ENCODE measurements around the gene ATP6V0D1. TPM values are rescaled to one million over a fixed set of nuclear protein-coding genes. Genes with fewer than 3 reads are reported as not detected.

The ATP6V0D1 gene
- total RNA-seq, 2 donors from 2014 or later = 27.9 to 28.1 TPM

DNA sequence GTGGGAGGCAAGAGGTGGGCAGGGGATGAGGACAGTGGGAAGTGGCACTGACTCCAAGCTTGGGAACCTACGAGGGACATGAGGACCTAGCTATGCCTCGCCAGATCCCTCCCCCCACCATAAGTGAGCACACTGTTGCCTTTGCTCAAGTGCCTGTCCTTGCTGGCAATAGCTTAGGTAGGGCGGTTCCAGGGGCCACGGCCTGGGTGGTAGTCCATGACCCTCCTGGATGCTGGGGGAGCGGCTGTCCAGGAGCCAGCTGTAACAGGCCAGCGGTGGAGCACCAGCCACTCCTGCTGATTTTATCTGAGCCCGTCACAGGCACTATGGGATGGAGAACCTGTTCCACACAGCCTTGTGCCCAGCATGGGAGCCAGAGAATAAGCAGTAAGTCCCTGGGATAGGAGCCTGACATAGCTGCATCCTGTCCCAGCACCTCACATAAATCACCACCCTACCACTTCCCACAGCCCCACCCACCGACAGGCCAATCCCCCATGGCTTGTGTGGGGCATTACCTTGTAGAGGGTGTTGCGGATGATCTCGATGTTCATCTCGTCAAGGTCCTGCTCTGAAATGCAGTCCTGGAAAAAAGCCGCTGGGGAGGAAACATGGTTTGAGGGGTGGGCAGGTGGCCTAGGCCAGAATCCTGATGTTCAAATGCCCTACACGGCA, 38.2 kb downstream of the ATP6V0D1 start:
- no peaks in the 10 kb centered on the region for H3K9me3 Mint-ChIP-seq
- ATAC-seq (replicated peaks in 1 of 2) (no peak), DNase-seq (no peak)
- no peaks in the 10 kb centered on the region for H3K27me3 Mint-ChIP-seq (ENCODE audit: low read depth)
- no peak overlapping the region for H3K4me3 Mint-ChIP-seq
- H3K27ac Mint-ChIP-seq = no peak overlapping the region
- H3K4me1 Mint-ChIP-seq (ENCODE audit: low read depth) = peaks cover 3% of the 10 kb centered on the region
- H3K36me3 Mint-ChIP-seq (ENCODE audit: insufficient read depth in 2 of 2) = peaks cover 0 to 2% of the 10 kb centered on the region in 2 donors

DNA sequence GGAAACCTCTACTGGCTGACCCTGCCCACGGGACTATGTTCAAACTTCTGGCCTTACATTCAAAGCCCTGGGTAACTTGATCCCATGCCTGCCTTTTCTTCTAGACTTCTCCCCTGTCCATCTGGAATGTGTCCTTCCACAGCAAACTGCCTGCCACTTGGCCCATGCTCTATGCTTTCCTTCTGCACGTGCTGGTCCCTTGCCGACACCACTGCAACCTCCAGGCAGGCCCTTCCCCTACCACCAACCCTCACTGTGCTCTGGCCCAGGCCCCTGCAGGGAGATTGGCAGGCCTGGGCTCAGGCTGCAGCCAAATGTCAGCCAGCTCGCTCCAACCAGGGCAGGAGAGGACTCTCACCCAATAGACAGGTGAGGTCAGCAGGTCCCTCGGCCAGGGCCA, 39.0 kb downstream of the ATP6V0D1 start:
- peaks cover 0 to 2% of the 10 kb centered on the region in 2 donors for H3K36me3 Mint-ChIP-seq (ENCODE audit: insufficient read depth in 2 of 2)
- DNase-seq = no peak
- ATAC-seq (replicated peaks in 1 of 2) = no peak
- H3K9me3 Mint-ChIP-seq = no peaks in the 10 kb centered on the region
- no peak overlapping the region for H3K4me3 Mint-ChIP-seq
- peaks cover 7% of the 10 kb centered on the region for H3K4me1 Mint-ChIP-seq (ENCODE audit: low read depth)
- no peaks in the 10 kb centered on the region for H3K27me3 Mint-ChIP-seq (ENCODE audit: low read depth)
- no peak overlapping the region for H3K27ac Mint-ChIP-seq

DNA sequence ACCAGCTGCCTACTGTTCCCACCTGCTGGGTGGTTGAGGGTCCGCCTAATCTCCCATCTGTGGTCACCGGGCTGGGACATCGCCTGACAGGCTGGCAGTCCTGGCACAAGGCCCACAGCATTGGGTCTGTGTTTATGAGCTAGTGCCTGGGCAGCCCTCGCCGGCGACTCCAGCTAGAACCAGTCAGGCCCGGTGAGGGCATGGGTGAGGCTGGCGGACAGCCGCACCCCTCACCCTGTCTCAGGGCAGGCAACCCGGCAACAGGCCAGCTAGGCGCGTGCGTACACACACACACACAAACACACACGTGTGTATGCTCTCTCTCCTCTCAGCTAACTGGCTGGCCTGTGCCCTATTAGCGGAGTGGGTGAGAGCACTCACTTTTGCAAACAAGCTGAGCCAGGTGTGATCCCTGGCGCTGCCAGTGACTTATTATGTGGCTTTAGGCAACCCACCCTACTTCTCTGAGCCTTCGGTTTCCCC, 39.6 kb downstream of the ATP6V0D1 start:
- H3K36me3 Mint-ChIP-seq (ENCODE audit: insufficient read depth in 2 of 2) = peaks cover 0 to 2% of the 10 kb centered on the region in 2 donors
- no peak overlapping the region for H3K4me3 Mint-ChIP-seq
- no peaks in the 10 kb centered on the region for H3K9me3 Mint-ChIP-seq
- H3K4me1 Mint-ChIP-seq (ENCODE audit: low read depth) = peaks cover 7% of the 10 kb centered on the region
- H3K27me3 Mint-ChIP-seq (ENCODE audit: low read depth) = no peaks in the 10 kb centered on the region
- ATAC-seq (replicated peaks in 1 of 2) = no peak
- no peak overlapping the region for H3K27ac Mint-ChIP-seq
- DNase-seq = no peak

DNA sequence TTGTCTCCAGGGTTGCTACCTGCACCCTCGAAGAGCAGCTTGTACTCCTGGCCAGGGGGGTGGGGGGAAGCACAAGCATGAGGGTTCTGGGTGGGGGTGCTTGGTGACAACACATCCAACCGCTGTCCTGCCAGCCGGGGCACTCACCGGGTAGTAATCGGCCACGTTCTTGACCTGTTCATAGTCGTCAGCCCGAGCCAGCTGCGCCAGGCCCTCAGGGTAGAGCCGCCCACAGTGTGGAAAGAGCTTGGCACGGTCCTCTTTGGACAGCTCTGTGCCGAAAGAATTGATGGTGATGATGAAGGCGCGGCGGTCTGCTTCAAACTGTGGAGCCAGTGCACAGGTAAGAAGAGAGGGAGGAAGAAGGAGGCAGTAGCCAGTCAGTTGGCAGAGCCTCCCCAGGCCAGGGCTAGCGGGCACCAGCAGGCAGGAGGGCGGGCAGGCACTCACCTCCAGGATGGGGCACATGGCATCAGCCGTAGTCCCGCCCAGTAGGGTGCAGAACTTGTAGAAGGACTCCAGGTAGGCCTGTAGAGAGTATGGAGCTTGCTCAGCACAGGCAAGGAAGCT, 42.0 kb downstream of the ATP6V0D1 start:
- H3K27me3 Mint-ChIP-seq (ENCODE audit: low read depth) = no peaks in the 10 kb centered on the region
- no peak overlapping the region for H3K4me3 Mint-ChIP-seq
- peaks cover 16% of the 10 kb centered on the region for H3K4me1 Mint-ChIP-seq (ENCODE audit: low read depth)
- ATAC-seq (replicated peaks in 1 of 2) (no peak), DNase-seq (no peak)
- H3K36me3 Mint-ChIP-seq (ENCODE audit: insufficient read depth in 2 of 2) = peaks cover 0 to 2% of the 10 kb centered on the region in 2 donors
- no peaks in the 10 kb centered on the region for H3K9me3 Mint-ChIP-seq
- no peak overlapping the region for H3K27ac Mint-ChIP-seq

DNA sequence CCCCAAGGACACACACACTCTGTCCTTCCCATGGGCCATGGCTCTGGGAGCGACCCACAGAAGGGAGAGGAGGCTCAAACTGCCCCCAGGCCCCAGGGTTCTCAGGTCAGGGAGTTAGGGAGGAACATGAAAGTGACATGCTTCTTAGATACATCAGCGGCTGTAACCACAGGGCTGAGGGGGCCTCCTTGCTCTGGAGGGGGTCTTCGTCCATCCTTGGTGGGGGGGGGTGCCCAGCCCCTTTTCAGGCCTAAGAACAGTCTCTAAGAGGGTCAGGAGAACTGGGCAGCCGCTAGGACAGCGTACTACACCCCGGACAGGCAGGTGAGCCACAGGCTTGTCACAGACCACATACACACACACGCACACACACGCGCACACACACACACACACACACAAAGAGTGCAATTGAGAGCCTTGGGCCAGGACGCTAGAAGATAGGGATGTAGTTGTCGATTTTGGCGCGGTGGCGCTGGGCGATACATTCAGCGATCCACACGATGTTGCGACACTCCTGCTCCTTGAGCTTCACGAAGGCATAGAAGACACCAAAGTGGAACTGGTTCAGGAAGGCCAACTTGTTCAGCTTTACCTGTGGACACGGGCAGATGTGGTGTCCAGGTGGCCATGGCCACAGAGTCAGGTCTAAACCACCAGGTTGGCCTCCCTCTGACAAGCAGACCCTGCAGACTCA, 42.7 kb downstream of the ATP6V0D1 start:
- peaks cover 0 to 2% of the 10 kb centered on the region in 2 donors for H3K36me3 Mint-ChIP-seq (ENCODE audit: insufficient read depth in 2 of 2)
- no peak overlapping the region for H3K4me3 Mint-ChIP-seq
- no peaks in the 10 kb centered on the region for H3K27me3 Mint-ChIP-seq (ENCODE audit: low read depth)
- H3K4me1 Mint-ChIP-seq (ENCODE audit: low read depth) = peaks cover 16% of the 10 kb centered on the region
- DNase-seq (no peak), ATAC-seq (replicated peaks in 1 of 2) (no peak)
- no peak overlapping the region for H3K27ac Mint-ChIP-seq
- H3K9me3 Mint-ChIP-seq = no peaks in the 10 kb centered on the region

DNA sequence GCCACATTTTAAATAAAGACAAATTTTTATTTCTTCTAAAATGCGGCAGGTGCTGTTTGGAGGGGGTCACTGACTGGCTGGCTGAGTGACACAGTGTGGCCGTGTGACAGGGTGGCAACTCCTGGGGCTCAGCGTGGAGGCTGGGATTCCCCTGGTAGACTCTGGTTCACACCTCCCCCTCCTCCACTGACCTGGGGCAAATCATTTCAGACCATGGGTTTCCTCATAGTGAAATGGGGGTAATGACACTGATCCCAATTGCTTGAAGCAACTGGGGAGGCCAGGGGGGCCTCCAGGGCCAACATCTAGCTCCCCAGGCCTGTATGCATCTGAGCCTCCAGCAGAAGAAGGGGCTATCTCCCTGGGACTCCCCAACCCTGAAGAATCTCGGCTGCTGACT, 43.4 kb downstream of the ATP6V0D1 start:
- no peak overlapping the region for H3K27ac Mint-ChIP-seq
- DNase-seq = peak; percentile 38 to 40
- H3K9me3 Mint-ChIP-seq = no peaks in the 10 kb centered on the region
- H3K27me3 Mint-ChIP-seq (ENCODE audit: low read depth) = no peaks in the 10 kb centered on the region
- ATAC-seq (replicated peaks in 1 of 2) = peak; percentile 74 to 78
- peaks cover 0 to 2% of the 10 kb centered on the region in 2 donors for H3K36me3 Mint-ChIP-seq (ENCODE audit: insufficient read depth in 2 of 2)
- peaks cover 16% of the 10 kb centered on the region for H3K4me1 Mint-ChIP-seq (ENCODE audit: low read depth)
- H3K4me3 Mint-ChIP-seq = no peak overlapping the region

DNA sequence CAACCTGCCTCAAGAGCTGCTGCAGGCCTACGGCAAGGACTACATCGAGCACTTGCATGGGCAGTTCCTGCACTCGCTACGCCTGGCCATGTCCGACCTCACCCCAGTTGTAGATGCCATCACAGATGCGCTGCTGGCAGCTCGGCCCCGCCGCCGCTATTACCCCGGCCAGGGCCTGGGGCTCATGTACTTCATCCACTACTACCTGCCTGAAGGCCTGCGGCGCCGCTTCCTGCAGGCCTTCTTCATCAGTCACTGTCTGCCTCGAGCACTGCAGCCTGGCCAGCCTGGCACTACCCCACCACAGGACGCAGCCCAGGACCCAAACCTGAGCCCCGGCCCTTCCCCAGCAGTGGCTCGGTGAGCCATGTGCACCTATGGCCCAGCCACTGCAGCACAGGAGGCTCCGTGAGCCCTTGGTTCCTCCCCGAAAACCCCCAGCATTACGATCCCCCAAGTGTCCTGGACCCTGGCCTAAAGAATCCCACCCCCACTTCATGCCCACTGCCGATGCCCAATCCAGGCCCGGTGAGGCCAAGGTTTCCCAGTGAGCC, 44.2 kb downstream of the ATP6V0D1 start:
- Mint-ChIP-seq H3K4me1 (ENCODE audit: low read depth) (peaks cover 16% of the 10 kb centered on the region), H3K4me3 (no peak overlapping the region), H3K27ac (no peak overlapping the region), H3K36me3 (ENCODE audit: insufficient read depth in 2 of 2) (peaks cover 0 to 2% of the 10 kb centered on the region in 2 donors), H3K9me3 (no peaks in the 10 kb centered on the region), H3K27me3 (ENCODE audit: low read depth) (no peaks in the 10 kb centered on the region)
- ATAC-seq (replicated peaks in 1 of 2) (no peak), DNase-seq (no peak)

DNA sequence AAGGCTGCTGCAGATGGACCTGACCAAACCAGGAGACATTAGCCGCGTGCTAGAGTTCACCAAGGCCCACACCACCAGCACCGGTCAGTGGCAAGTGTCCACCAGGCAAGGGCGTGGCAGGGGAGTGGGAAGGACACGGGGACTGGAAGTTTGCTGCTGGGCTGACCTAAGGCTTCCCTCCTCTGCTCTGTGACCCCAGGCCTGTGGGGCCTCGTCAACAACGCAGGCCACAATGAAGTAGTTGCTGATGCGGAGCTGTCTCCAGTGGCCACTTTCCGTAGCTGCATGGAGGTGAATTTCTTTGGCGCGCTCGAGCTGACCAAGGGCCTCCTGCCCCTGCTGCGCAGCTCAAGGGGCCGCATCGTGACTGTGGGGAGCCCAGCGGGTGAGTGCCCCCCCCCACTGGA, 45.2 kb downstream of the ATP6V0D1 start:
- H3K36me3 Mint-ChIP-seq (ENCODE audit: insufficient read depth in 2 of 2) = peaks cover 0 to 2% of the 10 kb centered on the region in 2 donors
- ATAC-seq (replicated peaks in 1 of 2) (no peak), DNase-seq (no peak)
- no peaks in the 10 kb centered on the region for H3K9me3 Mint-ChIP-seq
- no peak overlapping the region for H3K4me3 Mint-ChIP-seq
- H3K27me3 Mint-ChIP-seq (ENCODE audit: low read depth) = no peaks in the 10 kb centered on the region
- peaks cover 16% of the 10 kb centered on the region for H3K4me1 Mint-ChIP-seq (ENCODE audit: low read depth)
- no peak overlapping the region for H3K27ac Mint-ChIP-seq

DNA sequence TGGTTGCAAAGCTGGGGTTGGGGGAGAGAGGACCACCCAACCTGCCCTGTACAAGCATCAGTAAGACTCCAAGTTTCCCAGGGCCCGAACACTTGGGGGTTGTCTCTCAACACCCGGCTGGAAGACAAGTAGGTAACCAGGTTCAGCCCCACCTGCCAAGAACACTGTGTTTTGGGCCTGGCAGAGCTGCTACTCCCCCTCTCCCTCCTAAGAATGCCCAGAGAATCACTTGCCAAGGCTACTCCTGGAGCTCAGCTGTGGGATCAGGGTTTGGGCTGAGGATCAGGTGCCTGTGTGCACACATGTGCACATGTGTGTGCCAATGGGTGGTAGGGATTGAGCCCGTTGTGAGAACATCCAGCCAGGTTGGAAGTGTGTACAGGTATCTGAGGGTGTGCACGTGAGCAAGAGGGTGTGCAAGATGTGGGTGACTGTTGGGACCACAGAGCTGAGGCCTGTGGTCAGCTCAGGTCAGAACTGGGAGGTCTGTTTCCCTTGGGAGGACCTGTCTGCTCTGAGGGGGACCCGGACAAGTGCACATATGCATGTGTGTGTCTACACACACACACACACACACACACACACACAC, 47.7 kb downstream of the ATP6V0D1 start:
- H3K36me3 Mint-ChIP-seq (ENCODE audit: insufficient read depth in 2 of 2) = peaks cover 0 to under 1% of the 10 kb centered on the region in 2 donors
- DNase-seq = no peak
- H3K27ac Mint-ChIP-seq = no peak overlapping the region
- no peaks in the 10 kb centered on the region for H3K9me3 Mint-ChIP-seq
- peaks cover 21% of the 10 kb centered on the region for H3K4me1 Mint-ChIP-seq (ENCODE audit: low read depth)
- H3K27me3 Mint-ChIP-seq (ENCODE audit: low read depth) = peaks cover 21% of the 10 kb centered on the region
- H3K4me3 Mint-ChIP-seq = no peak overlapping the region
- ATAC-seq (replicated peaks in 1 of 2) = no peak

DNA sequence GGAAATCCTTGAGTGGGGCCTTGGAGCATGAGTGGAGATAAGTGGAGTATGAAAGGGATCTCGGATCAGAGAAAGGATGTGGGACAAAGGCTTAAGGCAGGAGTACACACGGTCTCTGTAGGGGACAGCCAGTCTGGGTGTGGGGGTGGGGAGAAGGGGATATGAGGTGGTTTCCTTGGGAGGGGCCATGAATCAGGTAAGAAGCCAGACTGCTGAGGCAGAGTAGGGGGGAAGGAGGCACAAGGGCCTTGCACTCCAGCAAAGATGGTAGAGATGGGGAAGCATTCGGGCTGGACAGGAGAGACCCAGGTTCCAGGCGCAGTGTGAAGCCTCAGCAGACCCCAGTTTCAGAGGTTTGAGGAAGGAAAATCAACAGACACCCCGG, 48.5 kb downstream of the ATP6V0D1 start:
- ATAC-seq (replicated peaks in 1 of 2) (no peak), DNase-seq (no peak)
- Mint-ChIP-seq H3K36me3 (ENCODE audit: insufficient read depth in 2 of 2) (no peaks in the 10 kb centered on the region), H3K9me3 (no peaks in the 10 kb centered on the region), H3K4me3 (peak overlapping the region in 1 of 2 donors; percentile 33), H3K27ac (no peak overlapping the region), H3K4me1 (ENCODE audit: low read depth) (peaks cover 15% of the 10 kb centered on the region), H3K27me3 (ENCODE audit: low read depth) (peaks cover 21% of the 10 kb centered on the region)

DNA sequence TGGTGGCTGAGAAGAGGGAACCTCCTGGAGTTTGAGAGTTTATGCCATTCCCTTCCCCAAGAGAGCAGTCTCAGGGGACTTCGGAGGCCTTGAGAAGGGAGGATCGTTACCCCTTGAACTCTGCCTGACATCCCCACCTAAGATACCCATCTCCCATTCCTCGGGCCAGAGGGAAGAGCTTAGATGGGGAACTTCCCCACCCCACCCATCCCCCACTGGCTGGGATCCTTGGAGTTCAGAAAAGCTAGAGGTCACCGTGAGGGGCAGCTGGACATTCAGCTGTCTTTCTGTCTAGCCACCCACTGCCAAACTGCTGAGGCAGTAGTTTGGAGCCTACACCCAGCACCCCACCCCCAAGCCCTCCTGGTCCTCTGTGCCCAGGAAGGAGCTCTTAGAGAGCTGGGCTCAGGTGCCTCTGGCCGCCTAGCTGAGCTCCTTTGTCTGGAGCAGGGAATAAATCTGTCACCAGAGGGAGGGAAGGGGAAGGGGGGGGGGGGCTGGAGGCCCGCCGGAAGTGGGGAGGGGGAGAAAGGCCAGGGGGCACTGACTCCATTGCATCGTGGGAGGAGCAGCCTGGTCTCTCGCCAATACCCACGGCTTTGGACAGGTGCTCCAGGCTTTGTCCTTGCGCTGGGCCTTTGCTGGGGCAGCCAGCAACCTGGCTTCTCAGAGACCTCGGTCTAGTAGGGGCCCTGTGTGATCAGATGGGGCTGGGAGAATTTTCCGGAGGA, 49.0 kb downstream of the ATP6V0D1 start:
- DNase-seq (no peak), ATAC-seq (replicated peaks in 1 of 2) (no peak)
- H3K4me3 Mint-ChIP-seq = peak overlapping the region; percentile 55 to 56
- peaks cover 14% of the 10 kb centered on the region for H3K4me1 Mint-ChIP-seq (ENCODE audit: low read depth)
- H3K27me3 Mint-ChIP-seq (ENCODE audit: low read depth) = peaks cover 24% of the 10 kb centered on the region
- no peaks in the 10 kb centered on the region for H3K9me3 Mint-ChIP-seq
- H3K36me3 Mint-ChIP-seq (ENCODE audit: insufficient read depth in 2 of 2) = no peaks in the 10 kb centered on the region
- H3K27ac Mint-ChIP-seq = no peak overlapping the region

DNA sequence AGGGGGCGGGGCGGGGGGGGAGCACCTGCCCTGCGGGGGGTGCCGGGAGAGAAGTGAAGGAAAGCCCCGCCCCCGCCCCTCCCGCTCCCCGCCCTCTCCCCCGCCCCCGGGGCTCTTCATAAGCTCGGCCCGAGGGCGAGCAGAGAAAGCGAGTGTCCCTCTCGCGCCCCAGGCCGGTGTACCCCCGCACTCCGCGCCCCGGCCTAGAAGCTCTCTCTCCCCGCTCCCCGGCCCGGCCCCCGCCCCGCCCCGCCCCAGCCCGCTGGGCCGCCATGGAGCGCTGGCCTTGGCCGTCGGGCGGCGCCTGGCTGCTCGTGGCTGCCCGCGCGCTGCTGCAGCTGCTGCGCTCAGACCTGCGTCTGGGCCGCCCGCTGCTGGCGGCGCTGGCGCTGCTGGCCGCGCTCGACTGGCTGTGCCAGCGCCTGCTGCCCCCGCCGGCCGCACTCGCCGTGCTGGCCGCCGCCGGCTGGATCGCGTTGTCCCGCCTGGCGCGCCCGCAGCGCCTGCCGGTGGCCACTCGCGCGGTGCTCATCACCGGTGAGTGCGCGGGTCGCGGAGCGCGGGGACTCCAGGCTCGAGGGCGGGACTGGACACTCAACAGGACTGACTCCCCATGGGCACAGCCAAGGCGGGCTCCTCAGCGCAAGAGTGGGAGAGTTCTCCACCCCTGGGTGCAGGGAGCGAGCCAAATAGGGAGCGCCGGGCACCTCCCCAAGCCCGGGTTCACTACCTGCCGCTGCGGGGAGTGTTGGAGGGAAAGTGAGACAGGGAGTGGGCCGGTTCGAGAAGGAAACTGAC, 49.8 kb downstream of the ATP6V0D1 start, which contains the start of gene HSD11B2:
TSS of gene HSD11B2 (plus strand) at position 145 of the 798 bp plus-strand sequence. CDS start at position 273, 128 bp downstream.
- H3K9me3 Mint-ChIP-seq = no peaks in the 10 kb centered on the region
- ATAC-seq (replicated peaks in 1 of 2) (peak; percentile 69), DNase-seq (peak; percentile 39 to 41)
- H3K36me3 Mint-ChIP-seq (ENCODE audit: insufficient read depth in 2 of 2) = no peaks in the 10 kb centered on the region
- peak within 1 kb of the TSS; percentile 86 to 88 for H3K4me3 Mint-ChIP-seq
- peaks cover 14% of the 10 kb centered on the region for H3K4me1 Mint-ChIP-seq (ENCODE audit: low read depth)
- H3K27ac Mint-ChIP-seq = no peak within 1 kb of the TSS
- peaks cover 30% of the 10 kb centered on the region for H3K27me3 Mint-ChIP-seq (ENCODE audit: low read depth)

Measured in activated T-cell treated with anti-CD3 and anti-CD28 coated beads, Interleukin-2, amount 50 U/mL, for 72 hours (primary cell).